ENCODE measurements around the gene CCDC146.

The CCDC146 gene

GRCh38 chr7:77308792-77309191 is 186.4 kb downstream of the CCDC146 start:
- no peak for DNase-seq (ENCODE audit: insufficient read length)
- TF ChIP-seq POLR2A (IDR thresholded peaks at IDR 0.05; ENCODE audit: low read depth, low read length), result no peak
- no peak for TF ChIP-seq POLR2AphosphoS5 (IDR thresholded peaks at IDR 0.05; ENCODE audit: low read depth, low read length)
- TF ChIP-seq TAF1 (IDR thresholded peaks at IDR 0.05; ENCODE audit: borderline replicate concordance, low read depth, low read length), result no peak
- no peak for FAIRE-seq

- DNase-seq (ENCODE audit: insufficient read length) (no peak), FAIRE-seq (peak; percentile 14)
- TF ChIP-seq TAF1 (IDR thresholded peaks at IDR 0.05; ENCODE audit: borderline replicate concordance, low read depth, low read length) (no peak), POLR2AphosphoS5 (IDR thresholded peaks at IDR 0.05; ENCODE audit: low read depth, low read length) (no peak), POLR2A (IDR thresholded peaks at IDR 0.05; ENCODE audit: low read depth, low read length) (no peak)
These were observed 187.4 kb downstream of the CCDC146 start for GRCh38 chr7:77309714-77310220.

GRCh38 chr7:77310982-77311381 is 188.6 kb downstream of the CCDC146 start:
- TF ChIP-seq POLR2A (IDR thresholded peaks at IDR 0.05; ENCODE audit: low read depth, low read length) (no peak), TAF1 (IDR thresholded peaks at IDR 0.05; ENCODE audit: borderline replicate concordance, low read depth, low read length) (no peak), POLR2AphosphoS5 (IDR thresholded peaks at IDR 0.05; ENCODE audit: low read depth, low read length) (no peak)
- no peak for FAIRE-seq
- no peak for DNase-seq (ENCODE audit: insufficient read length)

- no peak for DNase-seq (ENCODE audit: insufficient read length)
- TF ChIP-seq POLR2A (IDR thresholded peaks at IDR 0.05; ENCODE audit: low read depth, low read length) (no peak), POLR2AphosphoS5 (IDR thresholded peaks at IDR 0.05; ENCODE audit: low read depth, low read length) (no peak), TAF1 (IDR thresholded peaks at IDR 0.05; ENCODE audit: borderline replicate concordance, low read depth, low read length) (no peak)
- FAIRE-seq, result no peak
These were observed 190.7 kb downstream of the CCDC146 start for GRCh38 chr7:77313085-77313484.

- no peak for DNase-seq (ENCODE audit: insufficient read length)
- no peak for TF ChIP-seq TAF1 (IDR thresholded peaks at IDR 0.05; ENCODE audit: borderline replicate concordance, low read depth, low read length)
- no peak for FAIRE-seq
These were observed 191.6 kb downstream of the CCDC146 start for GRCh38 chr7:77313876-77314480.

- FAIRE-seq, result no peak
- DNase-seq (ENCODE audit: insufficient read length), result no peak
- TF ChIP-seq TAF1 (IDR thresholded peaks at IDR 0.05; ENCODE audit: borderline replicate concordance, low read depth, low read length) (no peak), POLR2A (IDR thresholded peaks at IDR 0.05; ENCODE audit: low read depth, low read length) (no peak), POLR2AphosphoS5 (IDR thresholded peaks at IDR 0.05; ENCODE audit: low read depth, low read length) (no peak)
These were observed 192.8 kb downstream of the CCDC146 start for GRCh38 chr7:77315182-77315591.

- DNase-seq (ENCODE audit: insufficient read length) (no peak), FAIRE-seq (no peak)
- TF ChIP-seq TAF1 (IDR thresholded peaks at IDR 0.05; ENCODE audit: borderline replicate concordance, low read depth, low read length), result no peak
- TF ChIP-seq POLR2AphosphoS5 (IDR thresholded peaks at IDR 0.05; ENCODE audit: low read depth, low read length), result no peak
- TF ChIP-seq POLR2A (IDR thresholded peaks at IDR 0.05; ENCODE audit: low read depth, low read length), result no peak
These were observed 194.0 kb downstream of the CCDC146 start for GRCh38 chr7:77316219-77316978.

GRCh38 chr7:77318019-77318418 is 195.6 kb downstream of the CCDC146 start:
- FAIRE-seq, result no peak

GRCh38 chr7:77320137-77320536 is 197.7 kb downstream of the CCDC146 start:
- TF ChIP-seq POLR2AphosphoS5 (IDR thresholded peaks at IDR 0.05; ENCODE audit: low read depth, low read length), result no peak
- no peak for TF ChIP-seq POLR2A (IDR thresholded peaks at IDR 0.05; ENCODE audit: low read depth, low read length)
- TF ChIP-seq TAF1 (IDR thresholded peaks at IDR 0.05; ENCODE audit: borderline replicate concordance, low read depth, low read length), result no peak
- no peak for FAIRE-seq
- DNase-seq (ENCODE audit: insufficient read length), result no peak

More at GRCh38 chr7:77318019-77318418, 195.6 kb downstream of the CCDC146 start:
- no peak for DNase-seq (ENCODE audit: insufficient read length)
- TF ChIP-seq POLR2A (IDR thresholded peaks at IDR 0.05; ENCODE audit: low read depth, low read length) (no peak), POLR2AphosphoS5 (IDR thresholded peaks at IDR 0.05; ENCODE audit: low read depth, low read length) (no peak), TAF1 (IDR thresholded peaks at IDR 0.05; ENCODE audit: borderline replicate concordance, low read depth, low read length) (no peak)

- no peak for FAIRE-seq
- no peak for DNase-seq (ENCODE audit: insufficient read length)
- TF ChIP-seq POLR2A (IDR thresholded peaks at IDR 0.05; ENCODE audit: low read depth, low read length), result no peak
- no peak for TF ChIP-seq TAF1 (IDR thresholded peaks at IDR 0.05; ENCODE audit: borderline replicate concordance, low read depth, low read length)
- no peak for TF ChIP-seq POLR2AphosphoS5 (IDR thresholded peaks at IDR 0.05; ENCODE audit: low read depth, low read length)
These were observed 198.3 kb downstream of the CCDC146 start for GRCh38 chr7:77320714-77321113.

- DNase-seq (ENCODE audit: insufficient read length), result no peak
- no peak for FAIRE-seq
- no peak for TF ChIP-seq POLR2AphosphoS5 (IDR thresholded peaks at IDR 0.05; ENCODE audit: low read depth, low read length)
These were observed 198.9 kb downstream of the CCDC146 start for GRCh38 chr7:77321300-77321699.

GRCh38 chr7:77326131-77326530 is 203.7 kb downstream of the CCDC146 start:
- DNase-seq (ENCODE audit: insufficient read length) (no peak), FAIRE-seq (no peak)
- no peak for TF ChIP-seq POLR2AphosphoS5 (IDR thresholded peaks at IDR 0.05; ENCODE audit: low read depth, low read length)
- no peak for TF ChIP-seq POLR2A (IDR thresholded peaks at IDR 0.05; ENCODE audit: low read depth, low read length)
- no peak for TF ChIP-seq TAF1 (IDR thresholded peaks at IDR 0.05; ENCODE audit: borderline replicate concordance, low read depth, low read length)

All from GM12892 (cell line).